HG02973 (cell line): ENCODE measurements around the gene PDE6A.
"Not testable (repeated sequence)": the region's sequence is repeated elsewhere in the genome, so short reads cannot be mapped to it uniquely, and the experiment has no call there.

Source experiments
- ATAC-seq: cut with Tn5 transposase; IDR thresholded peaks from one replicate; pipeline ENCODE4 v1.9.1; 2021; ENCODE audit warnings: moderate library complexity; ENCODE audit not compliant: unreplicated experiment

The PDE6A gene

GRCh38 chr5:149953436-149954121, 9.0 kb upstream of the PDE6A start:
- ATAC-seq: no peak

- ATAC-seq: no peak
These were observed 6.7 kb upstream of the PDE6A start for GRCh38 chr5:149951138-149951749.

- no peak for ATAC-seq
These were observed 4.4 kb upstream of the PDE6A start for GRCh38 chr5:149948993-149949392.

- ATAC-seq: no peak
These were observed 1.5 kb upstream of the PDE6A start for GRCh38 chr5:149946118-149946517.

- not testable (repeated sequence) for ATAC-seq
These were observed 1.2 kb downstream of the PDE6A start for GRCh38 chr5:149943177-149943949.

GRCh38 chr5:149942741-149943169, 1.8 kb downstream of the PDE6A start:
- ATAC-seq: not testable (repeated sequence)

- ATAC-seq: no peak
These were observed 2.4 kb downstream of the PDE6A start for GRCh38 chr5:149942199-149942598.

GRCh38 chr5:149941795-149942194, 2.8 kb downstream of the PDE6A start:
- no peak for ATAC-seq

- ATAC-seq: no peak
These were observed 3.5 kb downstream of the PDE6A start for GRCh38 chr5:149940941-149941644.

GRCh38 chr5:149940077-149940574, 4.5 kb downstream of the PDE6A start:
- ATAC-seq: peak; percentile 88

- ATAC-seq: no peak
These were observed 5.0 kb downstream of the PDE6A start for GRCh38 chr5:149939546-149939945.

GRCh38 chr5:149938791-149939358, 5.7 kb downstream of the PDE6A start:
- no peak for ATAC-seq

- no peak for ATAC-seq
These were observed 6.3 kb downstream of the PDE6A start for GRCh38 chr5:149938279-149938678.

- ATAC-seq: no peak
These were observed 7.0 kb downstream of the PDE6A start for GRCh38 chr5:149937610-149938009.

- ATAC-seq: no peak
These were observed 7.9 kb downstream of the PDE6A start for GRCh38 chr5:149936700-149937091.

GRCh38 chr5:149936044-149936699, 8.4 kb downstream of the PDE6A start:
- ATAC-seq: no peak

GRCh38 chr5:149935431-149935901, 9.1 kb downstream of the PDE6A start:
- ATAC-seq: no peak

GRCh38 chr5:149932445-149933350, 11.9 kb downstream of the PDE6A start:
- ATAC-seq: no peak

- no peak for ATAC-seq
These were observed 12.6 kb downstream of the PDE6A start for GRCh38 chr5:149931992-149932436.
